ENCODE measurements around the gene SLC16A10.

DNA sequence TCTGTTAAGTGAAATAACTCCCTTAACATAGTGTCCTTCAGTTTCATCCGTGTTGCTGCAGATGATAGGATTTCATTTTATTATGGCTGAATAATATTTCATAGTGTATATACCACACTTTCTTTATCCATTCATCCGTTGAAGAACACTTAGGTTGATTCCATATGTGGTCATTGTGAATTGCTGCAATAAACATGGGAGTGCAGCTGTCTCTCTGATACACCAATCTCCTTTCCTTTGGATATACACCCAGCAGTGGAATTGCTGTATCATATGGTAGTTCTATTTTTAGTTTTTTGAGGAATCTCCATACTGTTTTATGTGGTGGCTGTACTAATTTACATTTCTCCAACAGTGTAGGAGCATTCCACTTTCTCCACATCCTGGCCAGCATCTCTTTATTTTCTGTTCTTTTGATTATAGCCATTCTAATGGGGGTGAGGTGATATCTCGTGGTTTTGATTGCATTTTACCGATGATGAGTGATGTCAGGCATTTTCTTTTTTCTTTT is 193.2 kb downstream of the SLC16A10 start:
- no peak for TF ChIP-seq CEBPB (IDR thresholded peaks at IDR 0.05)
- TF ChIP-seq EP300 (IDR thresholded peaks at IDR 0.05; ENCODE audit: borderline replicate concordance) = no peak
- no peak for TF ChIP-seq REST (IDR thresholded peaks at IDR 0.05; ENCODE audit: low read depth)
- no peak for TF ChIP-seq MAX (IDR thresholded peaks at IDR 0.05)
- TF ChIP-seq YY1 (IDR thresholded peaks at IDR 0.05; ENCODE audit: low read depth) = no peak
- TF ChIP-seq RAD21 (IDR thresholded peaks at IDR 0.05; ENCODE audit: low read depth) = no peak
- TF ChIP-seq ZBTB7A (IDR thresholded peaks at IDR 0.05; ENCODE audit: low read depth) = no peak
- no peak for TF ChIP-seq TCF12 (IDR thresholded peaks at IDR 0.05; ENCODE audit: low read depth)
- no peak for TF ChIP-seq CREB1 (IDR thresholded peaks at IDR 0.05; ENCODE audit: low read depth)
- no peak for TF ChIP-seq FOXM1 (IDR thresholded peaks at IDR 0.05; ENCODE audit: borderline replicate concordance, low read depth)
- no peak for TF ChIP-seq TAF1 (IDR thresholded peaks at IDR 0.05; ENCODE audit: low read depth)
- TF ChIP-seq EGR1 (IDR thresholded peaks at IDR 0.05) = no peak
- TF ChIP-seq, protein P1, sequence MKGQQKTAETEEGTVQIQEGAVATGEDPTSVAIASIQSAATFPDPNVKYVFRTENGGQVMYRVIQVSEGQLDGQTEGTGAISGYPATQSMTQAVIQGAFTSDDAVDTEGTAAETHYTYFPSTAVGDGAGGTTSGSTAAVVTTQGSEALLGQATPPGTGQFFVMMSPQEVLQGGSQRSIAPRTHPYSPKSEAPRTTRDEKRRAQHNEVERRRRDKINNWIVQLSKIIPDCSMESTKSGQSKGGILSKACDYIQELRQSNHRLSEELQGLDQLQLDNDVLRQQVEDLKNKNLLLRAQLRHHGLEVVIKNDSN (IDR thresholded peaks at IDR 0.05) = no peak
- TF ChIP-seq NFIC (IDR thresholded peaks at IDR 0.05) = no peak

Data from Ishikawa (cell line).